Stomach (tissue), 9 donors: ENCODE measurements around the gene UBE2I. TPM values are rescaled to one million over a fixed set of nuclear protein-coding genes. Genes with fewer than 3 reads are reported as not detected.

Experiments
- DNase-seq, 2 donors: peaks; one replicate each; pipeline versions ENCODE4 v3.0.0 to v3.0.0-alpha.2; 2013 to 2019
- H3K27ac ChIP-seq, 5 donors: fragments of 200-600 bp in 4 of 5; sonication (generic) in 4 of 5; one replicate each; pipeline ENCODE4 v1.5.1; 2013 to 2019; ENCODE audit warnings: mild to moderate bottlenecking in 1 of 5, moderate library complexity in 1 of 5
- H3K27me3 ChIP-seq, 3 donors: fragments of 200-600 bp; sonication (generic); one replicate each; pipeline ENCODE4 v1.5.1; 2017 to 2019; ENCODE audit warnings: mixed run types in 1 of 3
- H3K36me3 ChIP-seq, 4 donors: fragments of 200-600 bp; sonication (generic); 1 replicate in 3 of 4; 2 replicates in 1 of 4; pipeline ENCODE4 v1.5.1; 2016 to 2019
- H3K4me1 ChIP-seq, 4 donors: fragments of 200-600 bp; sonication (generic); one replicate each; pipeline ENCODE4 v1.5.1; 2016 to 2019
- H3K4me3 ChIP-seq, 4 donors: fragments of 200-600 bp; sonication (generic) in 3 of 4; one replicate each; pipeline ENCODE4 v1.5.1; 2016 to 2019; ENCODE audit warnings: mild to moderate bottlenecking in 1 of 4
- H3K9me3 ChIP-seq, 4 donors: fragments of 200-600 bp; sonication (generic); one replicate each; pipeline ENCODE4 v1.5.1; 2016 to 2019
- CTCF ChIP-seq, 7 experiments: fragments of 450-650 bp in 4 of 7; fragments of 200-600 bp in 3 of 7; sonication (generic) in 3 of 7; IDR thresholded peaks; one replicate each; pipeline ENCODE4 v1.5.1; 2016 to 2019; ENCODE audit warnings: antibody characterized with exemption in 7 of 7, control low read depth in 2 of 7, mild to moderate bottlenecking in 1 of 7
- EP300 ChIP-seq: sonication (generic); formaldehyde crosslinking; IDR thresholded peaks from one replicate; pipeline ENCODE4 v1.6.1; 2017; ENCODE audit warnings: antibody characterized with exemption
- POLR2A ChIP-seq, 4 donors: fragments of 450-650 bp; IDR thresholded peaks; one replicate each; pipeline ENCODE4 v1.6.1; 2016; ENCODE audit warnings: antibody characterized with exemption in 4 of 4, control low read depth in 2 of 4, mild to moderate bottlenecking in 1 of 4, moderate library complexity in 1 of 4
- POLR2AphosphoS5 ChIP-seq, 3 donors: sonication (generic); formaldehyde crosslinking; IDR thresholded peaks; one replicate each; pipeline ENCODE4 v1.6.1; 2016; ENCODE audit warnings: antibody characterized with exemption in 3 of 3
- WGBS, 5 donors: extraction: QIAGEN DNeasy Blood & Tissue Kit in 3 of 5; methylation state at CpG; one replicate each; pipeline versions ENCODE4 v1.1.5 to v1.1.7; 2013 to 2018; 5-methylcytosine and 5-hydroxymethylcytosine counted together
- intact Hi-C: fragments of 100-400 bp; cut with DNase I; formaldehyde crosslinking; loops from one replicate; pipeline ENCODE4 v1.15.1; 2023; ENCODE audit warnings: low total_unique reads
- polyA plus RNA-seq, 3 donors: library from polyadenylated mRNA; stranded (reverse); fragments of 200-250 nt; gene quantifications; one replicate each; pipeline ENCODE4 v1.2.3, GENCODE V29; 2013
- total RNA-seq, 5 donors: library from RNA; depleted of rRNA; stranded (reverse); fragments of >200 nt; gene quantifications; one replicate each; pipeline versions ENCODE4 v1.1.0 to v1.2.3, GENCODE V29; 2014 to 2016
- donor health status: healthy with polysubstance abuse.
- donor health status: Bipolar disorder and iron deficiency.
- donor health status: healthy.

UBE2I gene
- total and polyA plus RNA-seq, 8 donors: 42.0 to 71.0 (median 46.7) TPM

GRCh38 chr16:1361685-1362360, 52.4 kb downstream of the UBE2I start:
- DNase-seq: no peak
- no peak overlapping the region for H3K4me3 ChIP-seq
- H3K9me3 ChIP-seq: no peaks in the 10 kb centered on the region
- H3K36me3 ChIP-seq: peaks cover 53 to 91% (median 89%) of the 10 kb centered on the region in 4 donors
- intact Hi-C loops: no loop called here
- 91 to 97% (median 93%) methylated on average over 38 to 43 of the region's 43 CpGs for whole genome bisulfite sequencing, 5 donors
- no peak for TF ChIP-seq CTCF (IDR thresholded peaks at IDR 0.05)
- TF ChIP-seq POLR2A (IDR thresholded peaks at IDR 0.05): no peak
- no peak for TF ChIP-seq POLR2AphosphoS5 (IDR thresholded peaks at IDR 0.05)
- TF ChIP-seq EP300: no peak
- no peak overlapping the region for H3K27ac ChIP-seq
- peaks cover 0 to 13% (median 4%) of the 10 kb centered on the region in 4 donors for H3K4me1 ChIP-seq
- no peaks in the 10 kb centered on the region for H3K27me3 ChIP-seq

GRCh38 chr16:1362807-1363206, 53.4 kb downstream of the UBE2I start:
- H3K9me3 ChIP-seq: no peaks in the 10 kb centered on the region
- intact Hi-C loops: no loop called here
- no peak for DNase-seq
- H3K27me3 ChIP-seq: no peaks in the 10 kb centered on the region
- TF ChIP-seq EP300 (no peak), POLR2A (IDR thresholded peaks at IDR 0.05) (no peak), POLR2AphosphoS5 (IDR thresholded peaks at IDR 0.05) (no peak), CTCF (IDR thresholded peaks at IDR 0.05) (no peak)
- H3K27ac ChIP-seq: no peak overlapping the region
- peaks cover 57 to 99% (median 97%) of the 10 kb centered on the region in 4 donors for H3K36me3 ChIP-seq
- WGBS, 5 donors: 76 to 87% (median 82%) methylated on average over 9 to 11 of the region's 11 CpGs
- peaks cover 0 to 8% (median 3%) of the 10 kb centered on the region in 4 donors for H3K4me1 ChIP-seq
- H3K4me3 ChIP-seq: no peak overlapping the region

GRCh38 chr16:1363501-1364041, 54.1 kb downstream of the UBE2I start:
- DNase-seq: peak; percentile 77 to 83
- peaks cover 53 to 96% (median 94%) of the 10 kb centered on the region in 4 donors for H3K36me3 ChIP-seq

GRCh38 chr16:1364510-1364909, 55.1 kb downstream of the UBE2I start:
- Histone ChIP-seq H3K36me3 (peaks cover 53 to 96% (median 95%) of the 10 kb centered on the region in 4 donors), H3K4me3 (no peak overlapping the region), H3K27ac (no peak overlapping the region), H3K27me3 (no peaks in the 10 kb centered on the region), H3K4me1 (peaks cover 0 to 6% (median 0%) of the 10 kb centered on the region in 4 donors), H3K9me3 (no peaks in the 10 kb centered on the region)
- intact Hi-C loops: no loop called here
- 83 to 96% (median 90%) methylated on average over 9 to 22 of the region's 22 CpGs for WGBS, 5 donors
- no peak for TF ChIP-seq CTCF (IDR thresholded peaks at IDR 0.05)
- no peak for TF ChIP-seq POLR2A (IDR thresholded peaks at IDR 0.05)
- TF ChIP-seq EP300: no peak
- no peak for TF ChIP-seq POLR2AphosphoS5 (IDR thresholded peaks at IDR 0.05)
- DNase-seq: no peak

More at GRCh38 chr16:1363501-1364041, 54.1 kb downstream of the UBE2I start:
- TF ChIP-seq EP300: no peak
- TF ChIP-seq POLR2AphosphoS5 (IDR thresholded peaks at IDR 0.05): peak in 1 of 3 donors; percentile 24
- TF ChIP-seq POLR2A (IDR thresholded peaks at IDR 0.05): no peak
- peak in 5 of 7 experiments; percentile 70 to 78 (median 77) for TF ChIP-seq CTCF (IDR thresholded peaks at IDR 0.05)
- peaks cover 0 to 6% (median under 1%) of the 10 kb centered on the region in 4 donors for H3K4me1 ChIP-seq
- H3K27ac ChIP-seq: no peak overlapping the region
- no peaks in the 10 kb centered on the region for H3K27me3 ChIP-seq
- intact Hi-C loops: no loop called here
- H3K4me3 ChIP-seq: no peak overlapping the region
- H3K9me3 ChIP-seq: no peaks in the 10 kb centered on the region
- WGBS, 5 donors: 31 to 47% (median 41%) methylated on average over 15 to 18 of the region's 18 CpGs
